Measurements from ENCODE around the gene ANO1.

The ANO1 gene

GRCh38 chr11:70175236-70175698 lies 97.2 kb downstream of the ANO1 start:
- no peak for DNase-seq (ENCODE audit: low read depth)
- Histone ChIP-seq H3K9ac (ENCODE audit: low read length) (no peak overlapping the region), H3K4me3 (ENCODE audit: low read length) (no peak overlapping the region), H3K36me3 (ENCODE audit: control insufficient read depth, insufficient read depth, low read length, severe bottlenecking) (no peaks in the 10 kb centered on the region), H3K9me3 (ENCODE audit: control insufficient read depth, low read length) (no peaks in the 10 kb centered on the region), H3K27me3 (replicated peaks; ENCODE audit: control insufficient read depth, insufficient read depth, low read length) (peaks cover 25% of the 10 kb centered on the region), H3K4me1 (ENCODE audit: control insufficient read depth, insufficient read depth, low read length) (no peaks in the 10 kb centered on the region)

- Histone ChIP-seq H3K36me3 (ENCODE audit: control insufficient read depth, insufficient read depth, low read length, severe bottlenecking) (no peaks in the 10 kb centered on the region), H3K4me1 (ENCODE audit: control insufficient read depth, insufficient read depth, low read length) (no peaks in the 10 kb centered on the region), H3K9ac (ENCODE audit: low read length) (no peak overlapping the region), H3K4me3 (ENCODE audit: low read length) (no peak overlapping the region), H3K9me3 (ENCODE audit: control insufficient read depth, low read length) (no peaks in the 10 kb centered on the region), H3K27me3 (replicated peaks; ENCODE audit: control insufficient read depth, insufficient read depth, low read length) (peaks cover 31% of the 10 kb centered on the region)
- peak; percentile 12 for DNase-seq (ENCODE audit: low read depth)
Measured at GRCh38 chr11:70176940-70177689, 99.0 kb downstream of the ANO1 start.

GRCh38 chr11:70180906-70181305 lies 102.8 kb downstream of the ANO1 start:
- Histone ChIP-seq H3K36me3 (ENCODE audit: control insufficient read depth, insufficient read depth, low read length, severe bottlenecking) (no peaks in the 10 kb centered on the region), H3K4me1 (ENCODE audit: control insufficient read depth, insufficient read depth, low read length) (no peaks in the 10 kb centered on the region), H3K27me3 (replicated peaks; ENCODE audit: control insufficient read depth, insufficient read depth, low read length) (peaks cover 57% of the 10 kb centered on the region), H3K9me3 (ENCODE audit: control insufficient read depth, low read length) (no peaks in the 10 kb centered on the region), H3K4me3 (ENCODE audit: low read length) (no peak overlapping the region), H3K9ac (ENCODE audit: low read length) (no peak overlapping the region)
- DNase-seq (ENCODE audit: low read depth): no peak

GRCh38 chr11:70182266-70182665 lies 104.1 kb downstream of the ANO1 start:
- Histone ChIP-seq H3K36me3 (ENCODE audit: control insufficient read depth, insufficient read depth, low read length, severe bottlenecking) (no peaks in the 10 kb centered on the region), H3K27me3 (replicated peaks; ENCODE audit: control insufficient read depth, insufficient read depth, low read length) (peaks cover 66% of the 10 kb centered on the region), H3K9me3 (ENCODE audit: control insufficient read depth, low read length) (no peaks in the 10 kb centered on the region), H3K4me1 (ENCODE audit: control insufficient read depth, insufficient read depth, low read length) (no peaks in the 10 kb centered on the region), H3K4me3 (ENCODE audit: low read length) (no peak overlapping the region), H3K9ac (ENCODE audit: low read length) (no peak overlapping the region)
- DNase-seq (ENCODE audit: low read depth): no peak

GRCh38 chr11:70183032-70183431 lies 104.9 kb downstream of the ANO1 start:
- Histone ChIP-seq H3K27me3 (replicated peaks; ENCODE audit: control insufficient read depth, insufficient read depth, low read length) (peaks cover 62% of the 10 kb centered on the region), H3K9me3 (ENCODE audit: control insufficient read depth, low read length) (no peaks in the 10 kb centered on the region), H3K9ac (ENCODE audit: low read length) (no peak overlapping the region), H3K4me1 (ENCODE audit: control insufficient read depth, insufficient read depth, low read length) (no peaks in the 10 kb centered on the region), H3K4me3 (ENCODE audit: low read length) (no peak overlapping the region), H3K36me3 (ENCODE audit: control insufficient read depth, insufficient read depth, low read length, severe bottlenecking) (no peaks in the 10 kb centered on the region)
- no peak for DNase-seq (ENCODE audit: low read depth)

- Histone ChIP-seq H3K4me1 (ENCODE audit: control insufficient read depth, insufficient read depth, low read length) (no peaks in the 10 kb centered on the region), H3K27me3 (replicated peaks; ENCODE audit: control insufficient read depth, insufficient read depth, low read length) (peaks cover 68% of the 10 kb centered on the region), H3K9me3 (ENCODE audit: control insufficient read depth, low read length) (no peaks in the 10 kb centered on the region), H3K9ac (ENCODE audit: low read length) (no peak overlapping the region), H3K4me3 (ENCODE audit: low read length) (no peak overlapping the region), H3K36me3 (ENCODE audit: control insufficient read depth, insufficient read depth, low read length, severe bottlenecking) (no peaks in the 10 kb centered on the region)
- DNase-seq (ENCODE audit: low read depth): no peak
Measured at GRCh38 chr11:70183483-70184176, 105.5 kb downstream of the ANO1 start.

- Histone ChIP-seq H3K4me3 (ENCODE audit: low read length) (no peak overlapping the region), H3K27me3 (replicated peaks; ENCODE audit: control insufficient read depth, insufficient read depth, low read length) (peaks cover 61% of the 10 kb centered on the region), H3K9ac (ENCODE audit: low read length) (no peak overlapping the region), H3K36me3 (ENCODE audit: control insufficient read depth, insufficient read depth, low read length, severe bottlenecking) (no peaks in the 10 kb centered on the region), H3K4me1 (ENCODE audit: control insufficient read depth, insufficient read depth, low read length) (no peaks in the 10 kb centered on the region), H3K9me3 (ENCODE audit: control insufficient read depth, low read length) (no peaks in the 10 kb centered on the region)
- no peak for DNase-seq (ENCODE audit: low read depth)
Measured at GRCh38 chr11:70184396-70184795, 106.3 kb downstream of the ANO1 start.

GRCh38 chr11:70185348-70186055 lies 107.4 kb downstream of the ANO1 start:
- Histone ChIP-seq H3K36me3 (ENCODE audit: control insufficient read depth, insufficient read depth, low read length, severe bottlenecking) (no peaks in the 10 kb centered on the region), H3K27me3 (replicated peaks; ENCODE audit: control insufficient read depth, insufficient read depth, low read length) (peaks cover 55% of the 10 kb centered on the region), H3K9ac (ENCODE audit: low read length) (no peak overlapping the region), H3K9me3 (ENCODE audit: control insufficient read depth, low read length) (no peaks in the 10 kb centered on the region), H3K4me1 (ENCODE audit: control insufficient read depth, insufficient read depth, low read length) (no peaks in the 10 kb centered on the region), H3K4me3 (ENCODE audit: low read length) (no peak overlapping the region)
- no peak for DNase-seq (ENCODE audit: low read depth)

GRCh38 chr11:70186420-70186819 lies 108.3 kb downstream of the ANO1 start:
- no peak for DNase-seq (ENCODE audit: low read depth)
- H3K9ac ChIP-seq (ENCODE audit: low read length): no peak overlapping the region
- H3K27me3 ChIP-seq (replicated peaks; ENCODE audit: control insufficient read depth, insufficient read depth, low read length): peaks cover 51% of the 10 kb centered on the region
- H3K9me3 ChIP-seq (ENCODE audit: control insufficient read depth, low read length): no peaks in the 10 kb centered on the region
- H3K36me3 ChIP-seq (ENCODE audit: control insufficient read depth, insufficient read depth, low read length, severe bottlenecking): no peaks in the 10 kb centered on the region
- H3K4me3 ChIP-seq (ENCODE audit: low read length): no peak overlapping the region
- H3K4me1 ChIP-seq (ENCODE audit: control insufficient read depth, insufficient read depth, low read length): no peaks in the 10 kb centered on the region

- H3K36me3 ChIP-seq (ENCODE audit: control insufficient read depth, insufficient read depth, low read length, severe bottlenecking): no peaks in the 10 kb centered on the region
- no peak overlapping the region for H3K9ac ChIP-seq (ENCODE audit: low read length)
- H3K9me3 ChIP-seq (ENCODE audit: control insufficient read depth, low read length): no peaks in the 10 kb centered on the region
- DNase-seq (ENCODE audit: low read depth): no peak
- no peak overlapping the region for H3K4me3 ChIP-seq (ENCODE audit: low read length)
- H3K4me1 ChIP-seq (ENCODE audit: control insufficient read depth, insufficient read depth, low read length): no peaks in the 10 kb centered on the region
- H3K27me3 ChIP-seq (replicated peaks; ENCODE audit: control insufficient read depth, insufficient read depth, low read length): peaks cover 48% of the 10 kb centered on the region
Measured at GRCh38 chr11:70186936-70187335, 108.8 kb downstream of the ANO1 start.

- Histone ChIP-seq H3K36me3 (ENCODE audit: control insufficient read depth, insufficient read depth, low read length, severe bottlenecking) (no peaks in the 10 kb centered on the region), H3K4me1 (ENCODE audit: control insufficient read depth, insufficient read depth, low read length) (no peaks in the 10 kb centered on the region), H3K9ac (ENCODE audit: low read length) (no peak overlapping the region), H3K9me3 (ENCODE audit: control insufficient read depth, low read length) (no peaks in the 10 kb centered on the region), H3K4me3 (ENCODE audit: low read length) (no peak overlapping the region), H3K27me3 (replicated peaks; ENCODE audit: control insufficient read depth, insufficient read depth, low read length) (peaks cover 42% of the 10 kb centered on the region)
- DNase-seq (ENCODE audit: low read depth): no peak
Measured at GRCh38 chr11:70187771-70188170, 109.7 kb downstream of the ANO1 start.

Measured in adipocyte (in vitro differentiated cells).